ENCODE measurements around the gene F2R.
"Not testable (repeated sequence)": the region's sequence is repeated elsewhere in the genome, so short reads cannot be mapped to it uniquely, and the experiment has no call there.

Gene F2R

DNA sequence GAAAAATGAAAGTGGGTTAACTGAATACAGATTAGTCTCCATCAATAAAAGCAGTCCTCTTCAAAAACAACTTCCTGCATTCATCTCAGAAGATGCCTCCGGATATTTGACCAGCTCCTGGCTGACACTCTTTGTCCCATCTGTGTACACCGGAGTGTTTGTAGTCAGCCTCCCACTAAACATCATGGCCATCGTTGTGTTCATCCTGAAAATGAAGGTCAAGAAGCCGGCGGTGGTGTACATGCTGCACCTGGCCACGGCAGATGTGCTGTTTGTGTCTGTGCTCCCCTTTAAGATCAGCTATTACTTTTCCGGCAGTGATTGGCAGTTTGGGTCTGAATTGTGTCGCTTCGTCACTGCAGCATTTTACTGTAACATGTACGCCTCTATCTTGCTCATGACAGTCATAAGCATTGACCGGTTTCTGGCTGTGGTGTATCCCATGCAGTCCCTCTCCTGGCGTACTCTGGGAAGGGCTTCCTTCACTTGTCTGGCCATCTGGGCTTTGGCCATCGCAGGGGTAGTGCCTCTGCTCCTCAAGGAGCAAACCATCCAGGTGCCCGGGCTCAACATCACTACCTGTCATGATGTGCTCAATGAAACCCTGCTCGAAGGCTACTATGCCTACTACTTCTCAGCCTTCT, 16.6 kb downstream of the F2R start:
- TF ChIP-seq, protein P1, sequence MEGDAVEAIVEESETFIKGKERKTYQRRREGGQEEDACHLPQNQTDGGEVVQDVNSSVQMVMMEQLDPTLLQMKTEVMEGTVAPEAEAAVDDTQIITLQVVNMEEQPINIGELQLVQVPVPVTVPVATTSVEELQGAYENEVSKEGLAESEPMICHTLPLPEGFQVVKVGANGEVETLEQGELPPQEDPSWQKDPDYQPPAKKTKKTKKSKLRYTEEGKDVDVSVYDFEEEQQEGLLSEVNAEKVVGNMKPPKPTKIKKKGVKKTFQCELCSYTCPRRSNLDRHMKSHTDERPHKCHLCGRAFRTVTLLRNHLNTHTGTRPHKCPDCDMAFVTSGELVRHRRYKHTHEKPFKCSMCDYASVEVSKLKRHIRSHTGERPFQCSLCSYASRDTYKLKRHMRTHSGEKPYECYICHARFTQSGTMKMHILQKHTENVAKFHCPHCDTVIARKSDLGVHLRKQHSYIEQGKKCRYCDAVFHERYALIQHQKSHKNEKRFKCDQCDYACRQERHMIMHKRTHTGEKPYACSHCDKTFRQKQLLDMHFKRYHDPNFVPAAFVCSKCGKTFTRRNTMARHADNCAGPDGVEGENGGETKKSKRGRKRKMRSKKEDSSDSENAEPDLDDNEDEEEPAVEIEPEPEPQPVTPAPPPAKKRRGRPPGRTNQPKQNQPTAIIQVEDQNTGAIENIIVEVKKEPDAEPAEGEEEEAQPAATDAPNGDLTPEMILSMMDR (IDR thresholded peaks at IDR 0.05; ENCODE audit: extremely low read depth, missing control alignments) = no peak
- DNase-seq (ENCODE audit: low spot score) = no peak

DNA sequence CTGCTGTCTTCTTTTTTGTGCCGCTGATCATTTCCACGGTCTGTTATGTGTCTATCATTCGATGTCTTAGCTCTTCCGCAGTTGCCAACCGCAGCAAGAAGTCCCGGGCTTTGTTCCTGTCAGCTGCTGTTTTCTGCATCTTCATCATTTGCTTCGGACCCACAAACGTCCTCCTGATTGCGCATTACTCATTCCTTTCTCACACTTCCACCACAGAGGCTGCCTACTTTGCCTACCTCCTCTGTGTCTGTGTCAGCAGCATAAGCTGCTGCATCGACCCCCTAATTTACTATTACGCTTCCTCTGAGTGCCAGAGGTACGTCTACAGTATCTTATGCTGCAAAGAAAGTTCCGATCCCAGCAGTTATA, 17.1 kb downstream of the F2R start:
- TF ChIP-seq, protein P1 (IDR thresholded peaks at IDR 0.05; ENCODE audit: extremely low read depth, missing control alignments) = no peak
- peak; percentile 37 for DNase-seq (ENCODE audit: low spot score)

DNA sequence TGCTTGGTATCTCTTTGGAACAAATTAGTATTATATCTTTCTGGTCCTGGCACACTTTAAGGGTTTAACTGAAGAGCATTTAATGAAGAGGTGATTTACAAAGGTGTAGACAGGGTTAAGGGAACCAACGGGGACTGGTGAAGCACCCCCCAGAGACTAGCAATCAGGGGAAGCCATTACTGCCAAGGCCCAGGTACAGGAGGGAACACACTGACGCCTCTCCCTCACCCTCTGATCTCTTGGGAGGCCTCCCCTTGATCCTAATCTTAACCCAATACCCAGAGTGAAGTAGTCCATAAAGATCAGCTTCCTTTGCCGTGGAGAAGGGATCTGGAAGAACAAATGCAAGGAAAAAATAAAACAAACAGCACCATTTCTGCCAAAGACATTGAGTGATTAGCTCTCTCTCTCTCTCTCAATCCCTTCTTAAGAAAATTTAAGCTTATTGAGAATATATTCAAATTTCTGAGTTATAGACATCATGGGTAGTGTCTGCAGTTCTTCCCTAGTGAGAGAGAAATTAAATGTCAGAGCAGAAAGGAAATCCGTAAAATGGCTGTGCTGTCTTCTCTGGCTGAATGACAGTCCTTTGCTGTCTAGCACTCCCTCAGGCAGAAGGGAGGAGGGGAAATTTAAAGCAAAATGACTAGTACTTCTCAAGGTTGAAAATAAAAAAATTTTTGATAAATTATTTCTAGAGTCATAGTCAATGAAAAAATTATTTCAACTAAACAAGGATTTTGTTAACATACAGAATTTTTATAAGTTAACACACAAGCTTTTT, 20.0 kb downstream of the F2R start:
- TF ChIP-seq, protein P1 (IDR thresholded peaks at IDR 0.05; ENCODE audit: extremely low read depth, missing control alignments) = no peak
- DNase-seq (ENCODE audit: low spot score) = no peak

DNA sequence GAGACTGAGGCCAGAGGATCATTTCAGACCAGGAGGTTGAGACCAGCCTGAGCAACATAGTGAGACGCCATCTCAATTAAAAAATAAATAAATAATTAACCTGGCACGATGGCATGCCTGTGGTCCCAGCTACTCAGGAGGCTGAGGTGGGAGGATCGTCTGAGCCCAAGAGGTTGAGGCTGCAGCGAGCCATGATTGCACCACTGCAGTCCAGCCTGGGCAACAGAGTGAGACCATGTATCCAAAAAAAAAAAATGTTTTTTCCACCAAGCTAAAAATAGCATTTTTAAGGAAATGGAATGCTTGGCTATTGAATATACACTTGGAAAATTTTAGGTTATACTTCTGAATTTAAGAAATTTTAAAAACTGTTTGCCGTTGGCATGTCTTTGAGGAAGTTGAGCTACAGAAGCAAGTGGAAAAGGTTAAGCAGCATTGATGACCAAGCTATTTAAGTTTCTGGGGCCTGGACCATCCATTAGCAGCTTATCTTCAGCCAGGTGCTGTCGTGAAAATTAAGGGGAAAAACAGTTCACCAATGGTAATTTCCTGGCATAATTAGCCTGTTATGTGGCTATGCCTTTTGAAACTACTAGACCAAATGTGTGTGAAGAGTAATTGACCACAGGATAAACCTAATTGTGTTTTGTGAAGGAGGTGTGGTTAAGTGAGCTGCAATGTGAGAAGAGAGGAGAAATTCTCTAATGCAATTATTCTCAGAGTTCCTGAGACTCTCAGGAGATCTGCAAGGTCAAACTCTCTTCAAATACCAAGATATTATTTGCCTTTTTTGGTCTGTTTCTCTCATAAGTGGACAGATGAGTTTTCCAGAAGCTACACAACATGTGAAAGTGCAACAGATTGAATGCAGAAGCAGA, 21.0 kb downstream of the F2R start:
- TF ChIP-seq, protein P1 (IDR thresholded peaks at IDR 0.05; ENCODE audit: extremely low read depth, missing control alignments) = no peak
- peak; percentile 39 for DNase-seq (ENCODE audit: low spot score)

DNA sequence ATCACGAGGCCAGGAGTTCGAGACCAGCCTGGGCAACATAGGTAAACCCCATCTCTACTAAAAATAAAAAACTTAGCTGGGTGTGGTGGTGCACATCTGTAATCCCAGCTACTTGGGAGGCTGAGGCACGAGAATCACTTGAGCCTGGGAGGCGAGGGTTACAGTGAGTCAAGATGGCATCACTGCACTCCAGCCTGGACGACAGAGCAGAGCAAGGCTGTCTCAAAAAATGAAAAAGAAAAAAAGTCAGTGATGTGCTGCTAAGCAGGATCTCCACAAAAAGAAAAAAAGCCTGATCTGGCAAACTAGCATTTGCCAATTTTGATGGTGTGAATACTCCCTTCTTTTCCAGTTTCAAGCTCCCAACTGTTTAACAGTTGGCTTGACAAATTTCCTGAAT, 21.9 kb downstream of the F2R start:
- TF ChIP-seq, protein P1 (IDR thresholded peaks at IDR 0.05; ENCODE audit: extremely low read depth, missing control alignments) = no peak
- no peak for DNase-seq (ENCODE audit: low spot score)

DNA sequence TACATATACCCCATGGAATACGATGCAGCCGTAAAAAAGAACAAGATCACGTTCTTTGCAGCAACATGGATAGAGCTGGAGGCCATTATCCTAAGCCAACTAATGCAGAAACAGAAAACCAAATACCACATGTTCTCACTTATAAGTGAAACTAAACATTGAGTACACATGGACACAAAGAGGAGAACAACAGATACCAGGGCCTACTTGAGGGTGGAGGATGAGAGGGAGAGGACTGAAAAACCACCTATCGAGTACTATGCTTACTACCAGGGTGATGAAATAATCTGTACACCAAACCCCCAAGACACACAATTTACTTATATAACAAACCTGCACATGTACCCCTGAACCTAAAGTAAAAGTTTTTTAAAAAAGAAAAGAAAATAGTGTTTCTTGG, 25.6 kb downstream of the F2R start:
- DNase-seq (ENCODE audit: low spot score) = not testable (repeated sequence)

DNA sequence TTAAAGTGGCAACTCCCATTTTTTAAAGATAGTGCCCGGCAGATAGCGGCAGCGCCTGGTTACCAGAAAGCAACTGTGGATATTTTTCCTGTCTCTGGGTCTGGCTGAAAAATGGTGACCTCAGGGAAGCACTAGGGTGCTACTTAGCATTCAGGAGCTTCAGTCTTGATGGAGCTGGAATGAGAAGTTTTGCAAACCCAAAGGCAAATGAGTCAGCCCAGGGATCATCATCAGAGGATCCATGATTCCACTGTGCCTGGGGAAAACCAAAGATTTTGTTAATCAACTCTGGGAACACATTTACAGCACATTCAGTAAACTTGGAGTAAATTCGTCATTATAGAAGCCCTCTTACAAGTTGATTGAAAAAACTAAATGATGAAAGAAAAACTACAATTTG, 26.7 kb downstream of the F2R start:
- no peak for DNase-seq (ENCODE audit: low spot score)
- TF ChIP-seq, protein P1 (IDR thresholded peaks at IDR 0.05; ENCODE audit: extremely low read depth, missing control alignments) = no peak
